Vagina (tissue), 2 donors: ENCODE results near the gene NGEF.

Experiments used
- POLR2A ChIP-seq, 2 donors: fragments of 450-650 bp; IDR thresholded peaks; one replicate each; pipeline ENCODE4 v1.6.1; 2017; ENCODE audit warnings: antibody characterized with exemption in 2 of 2, mild to moderate bottlenecking in 2 of 2, moderate library complexity in 2 of 2
- POLR2AphosphoS5 ChIP-seq, 2 donors: sonication (generic); formaldehyde crosslinking; IDR thresholded peaks; one replicate each; pipeline ENCODE4 v1.9.0; 2017; ENCODE audit warnings: antibody characterized with exemption in 2 of 2, mild to moderate bottlenecking in 2 of 2, low read depth in 1 of 2; ENCODE audit not compliant: insufficient read depth in 1 of 2
- TF ChIP-seq, protein P1 (sequence below), 3 experiments: fragments of 450-650 bp in 2 of 3; fragments of 200-600 bp in 1 of 3; sonication (generic) in 1 of 3; IDR thresholded peaks; one replicate each; pipeline ENCODE4 v1.5.1; 2017 to 2019; ENCODE audit warnings: antibody characterized with exemption in 3 of 3, mild to moderate bottlenecking in 2 of 3, moderate library complexity in 2 of 3

DNA sequence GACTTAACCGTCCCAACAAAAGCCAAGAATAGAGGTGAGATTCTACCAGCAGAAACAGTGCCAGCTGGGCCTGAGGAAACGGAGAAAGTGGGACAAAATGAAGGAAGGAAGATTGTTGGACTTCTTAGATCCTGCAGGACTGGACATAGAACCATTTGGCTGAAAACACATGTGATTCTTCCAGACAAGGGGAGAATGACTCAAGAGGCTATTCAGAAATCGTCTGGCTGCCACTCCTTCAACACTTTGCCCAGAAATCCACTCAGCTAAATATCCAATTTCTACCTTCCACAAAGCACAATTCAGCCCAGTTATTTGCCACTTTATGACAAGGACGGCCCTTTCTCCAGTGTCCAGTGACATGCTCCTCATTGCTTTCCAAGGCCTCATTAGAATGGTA lies 81.4 kb downstream of the NGEF start:
- TF ChIP-seq, protein P1, sequence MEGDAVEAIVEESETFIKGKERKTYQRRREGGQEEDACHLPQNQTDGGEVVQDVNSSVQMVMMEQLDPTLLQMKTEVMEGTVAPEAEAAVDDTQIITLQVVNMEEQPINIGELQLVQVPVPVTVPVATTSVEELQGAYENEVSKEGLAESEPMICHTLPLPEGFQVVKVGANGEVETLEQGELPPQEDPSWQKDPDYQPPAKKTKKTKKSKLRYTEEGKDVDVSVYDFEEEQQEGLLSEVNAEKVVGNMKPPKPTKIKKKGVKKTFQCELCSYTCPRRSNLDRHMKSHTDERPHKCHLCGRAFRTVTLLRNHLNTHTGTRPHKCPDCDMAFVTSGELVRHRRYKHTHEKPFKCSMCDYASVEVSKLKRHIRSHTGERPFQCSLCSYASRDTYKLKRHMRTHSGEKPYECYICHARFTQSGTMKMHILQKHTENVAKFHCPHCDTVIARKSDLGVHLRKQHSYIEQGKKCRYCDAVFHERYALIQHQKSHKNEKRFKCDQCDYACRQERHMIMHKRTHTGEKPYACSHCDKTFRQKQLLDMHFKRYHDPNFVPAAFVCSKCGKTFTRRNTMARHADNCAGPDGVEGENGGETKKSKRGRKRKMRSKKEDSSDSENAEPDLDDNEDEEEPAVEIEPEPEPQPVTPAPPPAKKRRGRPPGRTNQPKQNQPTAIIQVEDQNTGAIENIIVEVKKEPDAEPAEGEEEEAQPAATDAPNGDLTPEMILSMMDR (IDR thresholded peaks at IDR 0.05): no peak
- TF ChIP-seq POLR2AphosphoS5 (IDR thresholded peaks at IDR 0.05; ENCODE audit: insufficient read depth in 1 of 2, low read depth in 1 of 2) (no peak), POLR2A (IDR thresholded peaks at IDR 0.05) (no peak)
